Upper lobe of left lung (tissue), 4 donors: Measurements from ENCODE around the gene CHAT.

Experiments
- CTCF ChIP-seq, 6 experiments: fragments of 450-650 bp in 4 of 6; fragments of 200-600 bp in 2 of 6; sonication (generic) in 2 of 6; IDR thresholded peaks; one replicate each; pipeline ENCODE4 v1.5.1; 2016 to 2019; ENCODE audit warnings: antibody characterized with exemption in 6 of 6
- EP300 ChIP-seq, 4 donors: sonication (generic); formaldehyde crosslinking; IDR thresholded peaks; one replicate each; pipeline ENCODE4 v1.5.1; 2017; ENCODE audit warnings: antibody characterized with exemption in 4 of 4, control low read depth in 2 of 4
- POLR2A ChIP-seq, 4 donors: fragments of 450-650 bp; IDR thresholded peaks; one replicate each; pipeline ENCODE4 v1.5.1; 2016 to 2017; ENCODE audit warnings: antibody characterized with exemption in 4 of 4, mild to moderate bottlenecking in 2 of 4
- POLR2AphosphoS5 ChIP-seq, 2 donors: sonication (generic); formaldehyde crosslinking; IDR thresholded peaks; one replicate each; pipeline ENCODE4 v1.5.1; 2017; ENCODE audit warnings: antibody characterized with exemption in 2 of 2

- TF ChIP-seq EP300 (IDR thresholded peaks at IDR 0.05) (no peak), POLR2A (IDR thresholded peaks at IDR 0.05) (no peak), CTCF (IDR thresholded peaks at IDR 0.05) (no peak), POLR2AphosphoS5 (IDR thresholded peaks at IDR 0.05) (no peak)
Measured at GRCh38 chr10:49595713-49596492, 17.9 kb upstream of the CHAT start.
